OCI-LY7 (cell line): ENCODE results near the gene SCRT2. TPM values are rescaled to one million over a fixed set of nuclear protein-coding genes. Genes with fewer than 3 reads are reported as not detected.

Source experiments
- BruUV-seq: library from RNA; stranded (reverse); fragments of 400-500 nt; replicated peaks from 2 replicates; lab custom pipeline; 2021; lab: Mats Ljungman, UMichigan
- CTCF ChIA-PET: fragments of 300-600 bp; sonication (Branson Sonifier 250); formaldehyde crosslinking; loops from one replicate; lab custom pipeline; 2022; ENCODE audit warnings: antibody characterized with exemption; ENCODE audit not compliant: unreplicated experiment; lab: Charles Lee
- POLR2A ChIA-PET: fragments of 300-600 bp; sonication (Branson Sonifier 250); formaldehyde crosslinking; loops from one replicate; lab custom pipeline; 2022; ENCODE audit warnings: antibody characterized with exemption; lab: Charles Lee
- DNase-seq: peaks from one replicate; pipeline ENCODE4 v3.0.0-alpha.2; 2015; ENCODE audit warnings: low spot score
- H2AFZ ChIP-seq: fragments of 200-600 bp; sonication (generic), shearing (Covaris generic); 2 replicates; pipeline ENCODE4 v1.6.1; 2014; ENCODE audit warnings: mild to moderate bottlenecking, antibody characterized with exemption, low read length, moderate library complexity
- H3K27ac ChIP-seq: fragments of 200-600 bp; sonication (generic); 2 replicates; pipeline ENCODE4 v1.5.1; 2014; ENCODE audit warnings: mixed run types, low read depth, mild to moderate bottlenecking, moderate library complexity, low read length, inconsistent platforms; ENCODE audit not compliant: poor library complexity, severe bottlenecking
- H3K36me3 ChIP-seq: fragments of 200-600 bp; sonication (generic); 2 replicates; pipeline ENCODE4 v1.6.1; 2014; ENCODE audit warnings: mild to moderate bottlenecking, antibody characterized with exemption, low read length, moderate library complexity, mixed read lengths; ENCODE audit not compliant: insufficient read depth
- H3K4me1 ChIP-seq: fragments of 200-600 bp; sonication (generic); 2 replicates; pipeline ENCODE4 v1.5.1; 2014; ENCODE audit warnings: mild to moderate bottlenecking, low read length; ENCODE audit not compliant: insufficient read depth, poor library complexity, severe bottlenecking
- H3K4me2 ChIP-seq: fragments of 200-600 bp; sonication (generic); 2 replicates; pipeline ENCODE4 v1.6.1; 2014; ENCODE audit warnings: mild to moderate bottlenecking, low read length
- H3K4me3 ChIP-seq: fragments of 200-600 bp; sonication (generic); 2 replicates; pipeline ENCODE4 v1.5.1; 2014; ENCODE audit warnings: mild to moderate bottlenecking, low read depth, low read length; ENCODE audit not compliant: poor library complexity, severe bottlenecking
- H3K79me2 ChIP-seq: fragments of 200-600 bp; sonication (generic); 2 replicates; pipeline ENCODE4 v1.6.1; 2016; ENCODE audit warnings: low read depth, mild to moderate bottlenecking, low read length, moderate library complexity, mixed read lengths; ENCODE audit not compliant: insufficient read depth
- H3K9me2 ChIP-seq: fragments of 200-600 bp; sonication (generic); 2 replicates; pipeline ENCODE4 v1.6.1; 2016; ENCODE audit warnings: mild to moderate bottlenecking, low read length, mixed read lengths; ENCODE audit not compliant: insufficient read depth
- H3K9me3 ChIP-seq: fragments of 200-600 bp; sonication (generic); 2 replicates; pipeline ENCODE4 v1.6.1; 2014; ENCODE audit warnings: mild to moderate bottlenecking, mixed run types, low read length, mixed read lengths
- H4K20me1 ChIP-seq: fragments of 200-600 bp; sonication (generic); 2 replicates; pipeline ENCODE4 v1.6.1; 2014; ENCODE audit warnings: mild to moderate bottlenecking, antibody characterized with exemption, low read length, moderate library complexity, mixed read lengths; ENCODE audit not compliant: insufficient read depth
- CTCF ChIP-seq: fragments of 200-600 bp; sonication (generic); conservative IDR thresholded peaks from 2 replicates; pipeline ENCODE4 v1.5.1; 2014; ENCODE audit warnings: mild to moderate bottlenecking, antibody characterized with exemption, low read length, moderate library complexity, mixed read lengths
- EZH2phosphoT487 ChIP-seq: fragments of 200-600 bp; sonication (generic); IDR thresholded peaks from 2 replicates; pipeline ENCODE4 v1.6.1; 2018; ENCODE audit warnings: low read depth, borderline replicate concordance, mild to moderate bottlenecking, mixed run types, antibody characterized with exemption, low read length, moderate library complexity, mixed read lengths
- intact Hi-C: fragments of 100-400 bp; cut with micrococcal nuclease; formaldehyde crosslinking; loops from one replicate; pipeline ENCODE4 v1.10.0; 2022; ENCODE audit not compliant: unreplicated experiment
- total RNA-seq, 2 experiments: library from RNA; depleted of rRNA in 1 of 2; stranded (reverse); fragments of >200 nt in 1 of 2; shearing (Covaris generic) in 1 of 2; gene quantifications; 2 replicates each; pipeline ENCODE4 v1.2.3, GENCODE V29; 2014 to 2022

Gene SCRT2
- total RNA-seq, 2 experiments from 2014 or later, result not detected

- no peaks in the 10 kb centered on the region for H3K9me2 ChIP-seq
- ChIA-PET CTCF (no interaction called here), POLR2A (interaction anchor here (0.6 kb wide), 1 partner anchor 12 kb away, joined by 3 read pairs; no protein-coding TSS in a partner anchor)
- no peaks in the 10 kb centered on the region for H3K79me2 ChIP-seq
- no peak for DNase-seq
- intact Hi-C loops, result no loop called here
- BruUV-seq, result no TSS peak
- H2AFZ ChIP-seq, result no peak overlapping the region
- no peaks in the 10 kb centered on the region for H3K9me3 ChIP-seq
- TF ChIP-seq EZH2phosphoT487, result no peak
- no peak for TF ChIP-seq CTCF
- no peak overlapping the region for H3K4me2 ChIP-seq
- no peak overlapping the region for H3K4me3 ChIP-seq
- no peaks in the 10 kb centered on the region for H3K36me3 ChIP-seq
- H4K20me1 ChIP-seq, result no peaks in the 10 kb centered on the region
- H3K4me1 ChIP-seq, result no peaks in the 10 kb centered on the region
- no peak overlapping the region for H3K27ac ChIP-seq
These were observed 38.0 kb downstream of the SCRT2 start for GRCh38 chr20:637559-637958.

GRCh38 chr20:635893-636338, 39.7 kb downstream of the SCRT2 start:
- POLR2A ChIA-PET, result no interaction called here
- H3K4me1 ChIP-seq, result no peaks in the 10 kb centered on the region
- H3K9me2 ChIP-seq, result no peaks in the 10 kb centered on the region
- no peak overlapping the region for H3K4me3 ChIP-seq
- TF ChIP-seq EZH2phosphoT487, result no peak
- no peaks in the 10 kb centered on the region for H3K36me3 ChIP-seq
- H2AFZ ChIP-seq, result no peak overlapping the region
- no TSS peak for BruUV-seq
- no peaks in the 10 kb centered on the region for H3K9me3 ChIP-seq
- H3K27ac ChIP-seq, result no peak overlapping the region
- H4K20me1 ChIP-seq, result no peaks in the 10 kb centered on the region
- intact Hi-C loops, result no loop called here
- no peaks in the 10 kb centered on the region for H3K79me2 ChIP-seq
- no peak overlapping the region for H3K4me2 ChIP-seq
- no peak for DNase-seq
- CTCF ChIA-PET, result no interaction called here

- ChIA-PET POLR2A (no interaction called here), CTCF (no interaction called here)
- intact Hi-C loops, result no loop called here
- Histone ChIP-seq H2AFZ (no peak overlapping the region), H3K27ac (no peak overlapping the region), H3K79me2 (no peaks in the 10 kb centered on the region), H4K20me1 (no peaks in the 10 kb centered on the region), H3K36me3 (no peaks in the 10 kb centered on the region), H3K9me3 (no peaks in the 10 kb centered on the region), H3K4me3 (no peak overlapping the region), H3K4me1 (no peaks in the 10 kb centered on the region), H3K4me2 (no peak overlapping the region), H3K9me2 (no peaks in the 10 kb centered on the region)
- BruUV-seq, result no TSS peak
- no peak for DNase-seq
- TF ChIP-seq CTCF (no peak), EZH2phosphoT487 (no peak)
These were observed 40.3 kb downstream of the SCRT2 start for GRCh38 chr20:635028-635892.
